ENCODE measurements around the gene CCNY.

GRCh38 chr10:35567951-35568350 lies 231.6 kb downstream of the CCNY start:
- no peak for TF ChIP-seq CTCF (conservative IDR thresholded peaks at IDR 0.05; ENCODE audit: low read length)
- TF ChIP-seq EZH2phosphoT487 (IDR thresholded peaks at IDR 0.05; ENCODE audit: borderline replicate concordance, low read depth, low read length), result no peak

All from OCI-LY7 (cell line).